CD1c-positive myeloid dendritic cell (primary cell): ENCODE measurements around the gene DCHS1.

Experiments
- DNase-seq: peaks from one replicate; pipeline ENCODE4 v3.0.0-alpha.2; 2016; ENCODE audit errors: extremely low spot score

DCHS1 gene

GRCh38 chr11:6646576-6646917, 9.1 kb downstream of the DCHS1 start:
- DNase-seq: no peak

- DNase-seq: peak; percentile 43
Measured at GRCh38 chr11:6646071-6646470, 9.5 kb downstream of the DCHS1 start.

- DNase-seq: no peak
Measured at GRCh38 chr11:6642957-6643356, 12.7 kb downstream of the DCHS1 start.

GRCh38 chr11:6640985-6641701, 14.5 kb downstream of the DCHS1 start:
- DNase-seq: no peak

GRCh38 chr11:6640036-6640984, 15.3 kb downstream of the DCHS1 start:
- DNase-seq: no peak

- DNase-seq: no peak
Measured at GRCh38 chr11:6638429-6638828, 17.2 kb downstream of the DCHS1 start.

GRCh38 chr11:6637871-6638270, 17.7 kb downstream of the DCHS1 start:
- DNase-seq: no peak

GRCh38 chr11:6636480-6636879, 19.1 kb downstream of the DCHS1 start:
- no peak for DNase-seq

GRCh38 chr11:6635082-6635932, 20.3 kb downstream of the DCHS1 start:
- DNase-seq: peak; percentile 73

GRCh38 chr11:6634534-6634933, 21.1 kb downstream of the DCHS1 start:
- DNase-seq: no peak

GRCh38 chr11:6633422-6634408, 21.9 kb downstream of the DCHS1 start:
- no peak for DNase-seq

- no peak for DNase-seq
Measured at GRCh38 chr11:6632116-6633073, 23.2 kb downstream of the DCHS1 start.

- DNase-seq: no peak
Measured at GRCh38 chr11:6631361-6631890, 24.2 kb downstream of the DCHS1 start.

GRCh38 chr11:6630632-6631291, 24.8 kb downstream of the DCHS1 start:
- no peak for DNase-seq

GRCh38 chr11:6629892-6630631, 25.5 kb downstream of the DCHS1 start:
- DNase-seq: no peak

- DNase-seq: no peak
Measured at GRCh38 chr11:6629573-6629891, 26.1 kb downstream of the DCHS1 start.

GRCh38 chr11:6628526-6628925, 27.1 kb downstream of the DCHS1 start:
- DNase-seq: no peak

GRCh38 chr11:6627762-6628241, 27.8 kb downstream of the DCHS1 start:
- no peak for DNase-seq
